Left cardiac atrium (tissue), 4 donors: Measurements from ENCODE around the gene AP1AR. TPM values are rescaled to one million over a fixed set of nuclear protein-coding genes. Genes with fewer than 3 reads are reported as not detected.
A peak's percentile ranks its signal among the peaks of the same experiment; 100 is the strongest.
"Not testable (repeated sequence)": the region's sequence is repeated elsewhere in the genome, so short reads cannot be mapped to it uniquely, and the experiment has no call there.

Source experiments
- ATAC-seq, 2 donors: fragments of 200-7000 bp; cut with Tn5 transposase; one replicate each; pipeline ENCODE4 v1.9.1; 2020; ENCODE audit warnings: mild to moderate bottlenecking in 2 of 2, moderate library complexity in 2 of 2
- DNase-seq: peaks from one replicate; pipeline ENCODE4 v3.0.0-alpha.2; 2020
- intact Hi-C, 2 donors: fragments of 100-400 bp; cut with DNase I; formaldehyde crosslinking; loops; one replicate each; pipeline versions ENCODE4 v1.14.1 to v1.15.1; 2022 to 2023
- total RNA-seq, 2 donors: library from RNA; stranded (reverse); fragmentation: NEBNext Ultra II Directional; extraction: Animal tissue kit (Norgen Biotek cat#: 25700); gene quantifications; one replicate each; pipeline ENCODE4 v1.2.1, GENCODE V29; 2021
- donor health status: DM: no; HTN: yes; CAD: no.
- donor health status: DM: no; HTN: yes; CAD: no; lungs with severe emphysema.
- donor health status: DM: yes; HTN: yes; CAD: no.
- donor health status: Dilated cardiomyopathy.

Gene AP1AR
- total RNA-seq, 2 donors from 2014 or later: 9.6 to 13.6 TPM

DNA sequence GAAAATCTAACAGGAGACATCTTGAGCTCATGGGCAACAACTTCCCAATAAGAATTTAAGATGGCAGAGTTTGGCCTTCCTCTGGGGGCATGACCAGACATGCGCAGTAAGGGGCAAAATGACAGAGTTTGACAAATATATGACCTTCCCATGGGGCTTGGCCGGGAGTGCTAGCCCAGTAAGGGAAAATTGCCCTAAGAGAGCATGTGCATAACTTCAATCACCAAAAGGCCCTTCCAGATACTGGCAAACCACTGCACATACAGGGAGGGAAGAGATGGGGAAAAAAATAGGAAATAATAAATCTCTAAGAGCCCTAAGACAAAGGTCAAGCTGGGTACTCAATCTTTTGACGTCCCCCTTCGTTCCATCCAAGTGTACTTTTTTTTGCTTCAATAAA is 40.7 kb downstream of the AP1AR start:
- ATAC-seq (no peak), DNase-seq (no peak)
- intact Hi-C loops: no loop called here

DNA sequence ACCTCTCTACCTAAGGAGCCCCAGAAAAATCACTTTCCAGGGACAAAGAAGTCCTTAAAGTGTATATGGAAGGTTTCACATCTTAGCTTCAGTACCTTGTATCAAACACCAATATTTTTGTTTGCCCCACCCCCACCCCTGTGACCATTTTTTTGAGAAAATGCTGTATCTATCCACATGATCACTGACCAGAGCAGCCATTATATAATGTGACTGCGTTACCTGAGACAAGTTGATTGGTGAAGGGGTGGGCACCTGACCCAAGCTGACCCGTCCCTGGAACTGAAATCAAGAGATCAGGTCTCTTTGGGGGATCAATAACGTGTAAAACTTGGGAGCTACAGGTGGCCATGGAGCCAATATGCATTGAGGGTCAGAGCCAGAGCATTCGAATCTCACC is 43.4 kb downstream of the AP1AR start:
- DNase-seq (no peak), ATAC-seq (no peak)

DNA sequence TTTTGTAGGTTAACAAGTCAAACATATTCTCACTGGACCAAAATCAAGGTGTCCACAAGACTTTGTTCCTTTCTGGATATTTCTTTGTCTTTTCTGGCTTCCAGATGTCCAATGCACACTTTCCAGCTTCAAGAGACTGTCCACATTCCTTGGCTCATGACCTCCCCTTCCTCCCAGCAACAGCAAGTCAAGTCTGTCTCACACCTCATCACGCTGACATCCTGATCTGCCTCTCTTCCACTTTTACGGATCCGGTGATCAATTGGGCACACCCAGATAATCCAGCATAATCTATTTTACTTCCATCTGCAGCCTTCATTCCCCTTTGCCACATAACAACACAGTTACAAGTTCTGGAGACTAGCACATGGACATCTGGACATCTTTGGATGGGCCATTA is 44.5 kb downstream of the AP1AR start:
- DNase-seq (no peak), ATAC-seq (no peak)
- intact Hi-C loops: no loop called here

More for the DNA sequence above, 43.4 kb downstream of the AP1AR start:
- intact Hi-C loops: no loop called here

DNA sequence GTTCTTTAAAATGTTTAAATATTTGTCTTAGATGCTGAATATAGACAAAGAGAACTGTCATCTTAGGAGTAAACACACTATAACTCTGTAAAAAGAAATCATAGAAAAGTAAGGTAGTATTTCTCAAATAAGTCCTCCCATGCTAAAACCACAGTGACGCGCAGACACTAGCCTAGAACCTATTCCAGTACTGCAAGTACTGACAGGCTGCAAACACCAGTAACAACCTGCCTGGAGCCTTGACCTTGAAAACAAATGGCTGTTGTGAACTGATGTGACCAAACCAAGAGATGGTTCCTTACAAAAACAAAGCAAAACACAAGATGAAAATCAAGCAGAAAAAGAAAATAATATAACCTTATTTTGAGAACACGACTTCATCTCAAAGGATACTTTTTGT is 45.6 kb downstream of the AP1AR start:
- DNase-seq (no peak), ATAC-seq (no peak)
- intact Hi-C loops: no loop called here

DNA sequence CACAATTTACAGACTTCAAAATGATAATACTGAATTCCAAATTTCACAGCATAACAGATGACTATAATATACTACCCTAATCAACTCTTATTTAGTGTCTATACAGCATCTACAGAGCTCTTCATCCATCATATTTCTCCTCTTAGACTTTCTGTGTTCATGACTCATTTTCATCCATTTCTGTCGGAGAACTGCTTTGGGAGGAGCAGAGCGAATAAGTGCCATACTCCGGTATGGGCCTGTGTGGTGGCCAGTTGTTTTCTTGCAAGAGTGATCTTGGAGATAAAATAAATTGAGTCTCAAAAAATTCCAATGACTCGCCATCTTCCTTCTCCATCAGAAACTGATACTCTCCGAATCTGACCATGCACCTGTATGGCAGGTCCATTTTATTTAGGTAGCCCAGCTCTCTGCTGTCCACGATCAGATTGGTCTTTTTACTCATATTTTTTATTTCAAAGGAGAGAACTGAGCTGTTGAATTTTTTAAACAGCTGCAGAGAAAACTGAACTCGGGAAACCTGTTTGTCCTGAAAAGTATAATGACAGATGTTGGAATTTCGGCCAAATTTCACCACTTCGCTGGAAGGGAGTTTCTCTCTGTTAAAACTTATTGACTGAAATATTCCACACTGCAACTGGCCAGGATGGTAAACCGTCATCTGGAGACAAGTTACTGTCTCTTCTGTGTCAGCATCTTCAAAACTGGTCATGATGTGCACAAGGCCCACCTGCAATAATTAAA is 46.3 kb downstream of the AP1AR start:
- ATAC-seq (no peak), DNase-seq (no peak)
- intact Hi-C loops: no loop called here

DNA sequence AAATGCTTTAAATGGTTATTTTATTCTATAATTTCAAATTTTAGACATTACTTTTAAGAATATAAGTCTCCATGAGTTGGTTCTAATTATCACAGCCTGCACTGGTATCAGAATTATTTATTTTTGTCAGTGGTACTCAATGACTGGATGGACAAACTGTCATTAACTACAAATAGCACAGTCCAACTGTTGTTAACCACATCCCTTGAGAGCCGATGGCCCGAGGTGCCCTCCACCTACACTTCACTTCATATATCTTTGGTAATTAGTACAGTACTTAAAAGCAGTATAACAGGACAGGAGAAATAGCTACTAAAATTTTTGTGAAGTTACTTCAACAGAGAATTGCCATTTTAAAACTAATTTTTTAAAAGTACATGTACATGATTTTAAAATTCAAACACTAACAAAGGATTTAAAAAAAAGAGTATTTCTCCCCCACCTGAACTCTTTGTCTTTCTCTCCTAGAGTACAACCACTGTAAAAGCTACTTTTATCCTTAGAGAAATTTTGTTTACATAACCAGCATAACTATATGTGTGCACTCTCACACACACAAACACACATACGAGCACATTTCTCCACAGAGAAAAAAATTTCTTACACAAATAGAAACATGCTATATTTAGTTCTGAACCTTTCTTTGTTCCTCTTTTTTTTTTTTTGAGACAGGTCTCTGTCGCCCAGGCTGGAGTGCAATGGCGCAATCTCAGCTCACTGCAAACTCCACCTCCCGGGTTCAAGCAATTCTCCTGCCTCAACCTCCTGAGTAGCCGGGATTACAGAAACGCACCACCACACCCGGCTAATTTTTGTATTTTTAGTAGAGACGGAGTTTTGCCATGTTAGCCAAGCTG is 47.7 kb downstream of the AP1AR start:
- ATAC-seq (peak; percentile 16 to 51), DNase-seq (no peak)
- intact Hi-C loops: no loop called here

DNA sequence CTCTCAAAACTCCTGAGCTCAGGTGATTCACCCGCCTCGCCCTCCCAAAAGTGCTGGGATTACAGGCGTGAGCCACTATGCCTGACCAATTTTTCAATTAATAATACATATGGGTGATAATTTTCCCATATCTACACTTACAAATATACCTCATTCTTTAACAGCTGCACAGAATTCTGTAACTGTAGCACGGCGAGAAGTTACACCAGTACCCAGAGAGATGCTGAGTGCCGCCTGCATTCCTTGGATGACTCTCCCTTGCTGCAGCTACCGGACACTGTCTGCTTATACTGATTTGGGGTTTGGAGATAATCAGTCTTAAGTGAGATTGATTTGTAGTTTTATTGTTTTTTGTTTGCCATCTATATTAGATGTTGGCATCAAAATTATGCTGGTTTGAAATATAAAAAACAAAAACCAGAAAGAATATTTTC is 48.3 kb downstream of the AP1AR start:
- no peak for DNase-seq
- intact Hi-C loops: no loop called here
- ATAC-seq: peak; percentile 29 to 36

DNA sequence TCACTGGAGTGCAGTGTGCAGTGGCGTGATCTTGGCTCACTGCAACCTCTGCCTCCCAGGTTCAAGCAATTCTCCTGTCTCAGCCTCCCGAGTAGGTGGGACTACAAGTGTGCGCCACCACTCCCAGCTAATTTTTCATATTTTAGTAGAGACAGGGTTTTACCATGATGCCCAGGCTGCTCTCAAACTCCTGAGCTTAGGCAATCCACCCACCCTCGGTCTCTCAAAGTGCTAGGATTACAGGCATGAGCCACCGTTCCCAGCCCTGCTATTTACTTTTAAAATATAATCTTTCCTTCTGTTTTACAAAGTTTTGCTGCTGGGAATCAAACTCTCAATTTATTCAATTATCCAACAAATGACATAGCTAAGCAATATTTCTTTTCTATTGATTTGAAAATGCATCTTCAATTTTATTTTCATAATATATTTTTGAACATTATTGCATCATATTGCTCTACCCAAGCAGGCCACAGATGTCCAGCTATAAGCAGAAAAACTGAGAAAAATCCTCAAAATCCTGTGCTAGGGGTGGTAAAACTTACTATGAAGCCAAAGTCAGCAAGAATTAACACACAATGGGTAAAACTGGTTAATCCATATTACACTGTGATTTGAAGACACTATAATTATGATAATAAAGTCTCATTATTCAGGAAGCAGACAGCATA is 48.9 kb downstream of the AP1AR start:
- DNase-seq (no peak), ATAC-seq (no peak)
- intact Hi-C loops: no loop called here

DNA sequence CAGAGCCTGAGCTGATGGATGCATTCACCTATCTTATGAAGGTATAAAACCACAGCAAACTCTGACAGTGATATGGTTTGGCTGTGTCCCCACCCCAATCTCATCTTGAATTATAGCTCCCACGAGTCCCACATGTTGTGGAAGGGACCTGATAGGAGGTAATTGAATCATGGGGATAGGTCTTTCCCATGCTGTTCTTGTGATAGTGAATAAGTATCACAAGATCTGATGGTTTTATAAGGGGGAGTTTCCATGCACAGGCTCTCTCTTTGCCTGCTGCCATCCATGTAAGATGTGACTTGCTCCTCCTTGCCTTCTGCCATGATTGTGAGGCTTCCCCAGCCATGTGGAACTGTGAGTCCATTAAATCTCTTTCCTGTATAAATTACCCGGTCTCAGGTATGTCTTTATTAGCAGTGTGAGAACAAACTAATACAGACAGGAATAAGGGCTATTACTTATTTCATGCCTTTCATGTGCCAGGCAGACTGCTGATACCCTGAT is 50.4 kb downstream of the AP1AR start:
- ATAC-seq, intact Hi-C loops, DNase-seq: not testable (repeated sequence)

DNA sequence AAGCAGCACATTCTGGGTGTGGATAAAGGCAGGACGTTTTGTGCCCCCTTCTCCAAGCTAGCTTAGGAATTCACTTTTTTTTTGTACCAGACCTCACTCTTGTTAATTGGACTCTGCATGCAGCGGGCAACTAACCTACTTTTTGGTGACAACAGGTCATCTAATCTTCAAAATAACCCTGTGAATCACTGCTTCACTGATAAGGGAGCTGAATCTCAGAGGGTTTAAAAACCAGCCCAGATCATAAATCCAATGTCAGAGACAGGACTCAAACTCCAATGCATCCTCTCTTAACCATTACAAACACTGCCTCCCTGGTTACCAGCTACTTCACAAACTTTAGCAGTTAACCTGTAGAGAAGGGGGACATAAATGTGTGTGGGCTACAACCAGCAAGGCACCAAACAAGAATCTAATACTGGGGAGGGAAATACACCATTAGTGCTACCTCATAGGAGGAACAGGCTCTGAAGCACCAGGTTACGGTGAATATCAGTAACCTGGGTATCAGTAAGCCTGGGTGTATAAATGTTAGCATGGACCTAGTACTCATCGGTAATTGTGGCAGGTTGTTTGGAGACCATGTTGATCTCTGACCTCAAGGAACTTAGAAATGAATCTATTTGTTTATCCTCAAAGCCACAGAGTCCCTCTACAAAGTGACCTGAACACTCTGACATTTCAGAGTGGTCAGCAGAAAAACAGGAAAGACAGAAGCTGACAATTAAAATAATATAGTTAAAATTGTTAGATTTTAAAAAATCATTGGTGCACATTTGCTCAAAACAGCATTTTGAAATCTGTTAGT is 51.5 kb downstream of the AP1AR start:
- no peak for DNase-seq

DNA sequence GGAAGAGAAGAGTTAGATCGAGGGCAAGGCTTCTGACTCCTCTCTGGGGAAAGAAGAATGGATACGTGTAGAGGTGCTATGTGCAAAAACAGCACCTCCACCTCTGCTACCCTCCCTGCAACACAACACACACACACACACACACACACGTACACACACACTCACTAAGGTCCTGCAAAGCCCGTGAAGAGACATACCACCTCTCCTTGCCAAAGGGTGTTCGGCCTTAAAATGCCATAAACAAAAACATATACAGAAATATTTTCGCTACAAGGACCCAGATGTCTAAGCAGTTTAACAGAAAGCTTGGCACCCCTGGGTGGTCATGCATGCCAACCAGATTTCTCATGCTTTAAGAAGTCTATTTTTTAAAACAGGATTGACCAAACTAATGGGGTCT is 52.6 kb downstream of the AP1AR start:
- ATAC-seq: no peak
- DNase-seq: no peak
- intact Hi-C loops: no loop called here

More for the DNA sequence above, 51.5 kb downstream of the AP1AR start:
- intact Hi-C loops: no loop called here
- ATAC-seq: no peak

DNA sequence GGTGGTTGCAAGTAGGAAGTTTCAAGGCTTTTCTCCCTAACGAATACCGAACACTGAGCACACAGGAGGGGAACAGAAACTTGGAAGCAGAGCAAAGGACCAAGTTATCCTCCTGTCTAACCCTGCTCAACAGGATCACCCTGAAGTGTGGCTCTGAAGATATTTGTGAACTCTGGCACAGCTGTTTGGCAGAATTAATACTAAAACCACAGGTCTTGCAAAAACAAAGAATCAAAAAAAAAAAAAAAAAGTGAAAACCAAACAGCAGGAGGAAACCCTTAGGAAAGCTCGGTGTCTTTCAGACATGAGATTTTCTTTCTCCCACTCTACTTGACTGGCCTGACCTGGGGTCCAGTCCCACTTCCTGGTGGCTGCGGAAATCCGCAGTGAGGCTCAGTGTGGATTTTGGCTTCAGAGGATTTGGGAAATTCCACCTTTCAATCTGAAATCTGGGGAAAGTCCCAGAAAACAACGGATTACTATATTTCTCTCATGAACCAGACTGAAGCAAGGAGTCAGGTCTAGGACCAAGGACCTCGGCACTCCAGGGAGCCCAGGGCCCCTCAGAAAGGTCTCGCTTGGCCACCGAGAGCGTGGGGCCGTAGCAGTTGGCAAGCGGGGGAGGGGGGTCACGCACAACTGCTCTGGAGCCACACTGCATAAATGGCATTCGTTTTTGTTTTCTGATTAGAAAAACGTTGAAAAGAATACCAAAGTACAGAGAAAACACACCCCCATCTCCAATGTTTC is 53.2 kb downstream of the AP1AR start:
- ATAC-seq (peak; percentile 53 to 61), DNase-seq (no peak)
- intact Hi-C loops: no loop called here

DNA sequence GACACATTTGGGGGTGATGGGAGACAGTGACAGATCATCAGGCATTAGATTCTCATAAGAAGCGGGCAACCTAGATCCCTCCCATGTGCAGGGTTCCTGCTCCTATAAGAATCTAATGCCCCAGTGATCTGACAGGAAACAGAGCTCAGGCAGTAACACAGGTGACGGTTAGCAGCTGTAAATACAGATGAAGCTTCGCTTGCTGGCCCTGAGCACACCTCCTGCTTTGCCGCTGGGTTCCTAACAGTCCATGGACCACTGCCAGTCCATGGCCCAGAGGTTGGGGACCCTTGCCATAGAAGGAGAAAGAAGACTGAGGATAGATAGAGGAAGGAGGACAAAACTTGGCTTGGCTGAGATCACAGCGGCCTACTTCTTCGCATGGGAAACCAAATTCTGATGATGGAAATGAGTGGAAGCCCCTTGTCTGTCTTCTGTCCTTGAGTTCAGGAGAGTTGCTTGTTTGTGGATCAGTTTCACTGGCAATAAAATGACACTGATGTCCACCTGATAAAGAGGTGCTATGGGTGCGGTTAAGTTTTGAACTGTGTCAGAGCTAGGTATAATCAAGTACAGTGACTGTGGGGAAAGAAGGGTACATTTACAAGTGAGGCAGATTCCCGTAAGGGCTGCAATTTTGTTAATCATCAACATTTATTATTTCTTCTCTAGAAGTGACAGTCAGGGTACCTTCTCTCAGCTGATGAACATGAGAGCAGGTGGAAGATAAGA is 55.8 kb downstream of the AP1AR start:
- intact Hi-C loops: no loop called here
- no peak for ATAC-seq
- DNase-seq: no peak

DNA sequence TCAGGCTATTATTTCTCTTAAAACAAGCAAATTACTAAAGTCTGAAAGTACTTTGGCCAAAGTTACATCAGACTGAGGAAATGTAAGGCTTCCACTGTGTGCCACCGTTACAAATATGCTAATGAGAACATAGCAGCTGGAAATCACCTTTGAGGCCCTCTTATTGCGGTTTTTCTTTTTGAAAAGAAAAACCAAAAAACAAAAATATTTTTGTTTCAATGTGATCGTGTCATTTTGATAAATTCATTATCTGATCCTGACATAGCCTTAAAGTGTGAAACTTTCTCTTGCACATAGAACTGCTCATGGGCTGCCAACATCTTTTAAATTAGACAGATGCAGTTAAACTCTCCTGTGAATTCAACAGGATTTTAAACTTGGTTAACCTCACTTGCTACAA is 56.9 kb downstream of the AP1AR start:
- intact Hi-C loops: no loop called here
- ATAC-seq (no peak), DNase-seq (no peak)

DNA sequence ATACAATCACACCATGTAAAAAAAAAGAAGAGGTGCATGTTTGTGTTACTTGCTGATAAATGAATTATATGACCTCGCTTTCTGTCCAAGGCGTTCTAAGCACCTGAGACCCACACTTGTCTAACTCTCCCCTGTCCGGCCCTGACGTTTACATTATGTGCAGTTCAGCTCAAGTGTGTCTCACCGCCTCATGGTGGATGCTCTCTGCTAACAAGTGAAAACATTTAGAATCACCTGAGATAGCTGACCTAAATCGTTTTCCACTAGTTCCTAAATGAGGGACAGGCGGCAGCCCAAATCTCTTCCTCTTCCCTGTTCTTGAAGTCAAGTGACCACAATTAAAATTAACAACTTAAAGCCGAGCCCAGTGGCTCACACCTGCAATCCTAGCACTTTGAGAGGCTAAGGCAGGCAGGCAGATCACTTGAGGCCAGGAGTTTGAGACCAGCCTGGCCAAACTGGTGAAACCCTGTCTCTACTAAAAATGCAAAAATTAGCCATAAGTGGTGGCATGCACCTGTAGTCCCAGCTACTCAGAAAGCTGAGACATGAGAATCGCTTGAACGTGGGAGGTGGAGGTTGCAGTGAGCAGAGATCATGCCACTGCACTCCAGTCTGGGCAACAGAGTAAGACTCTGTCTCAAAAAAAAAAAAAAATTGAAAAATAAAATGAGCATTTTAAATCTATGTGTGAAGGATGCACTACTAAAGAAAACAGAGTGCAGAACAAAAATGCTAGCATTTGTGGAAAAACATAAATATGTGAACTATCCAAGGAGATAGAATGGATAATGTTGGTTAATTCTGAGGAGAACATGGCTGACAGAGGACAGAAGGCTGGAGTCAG is 58.0 kb downstream of the AP1AR start:
- ATAC-seq: no peak
- intact Hi-C loops: no loop called here
- no peak for DNase-seq

DNA sequence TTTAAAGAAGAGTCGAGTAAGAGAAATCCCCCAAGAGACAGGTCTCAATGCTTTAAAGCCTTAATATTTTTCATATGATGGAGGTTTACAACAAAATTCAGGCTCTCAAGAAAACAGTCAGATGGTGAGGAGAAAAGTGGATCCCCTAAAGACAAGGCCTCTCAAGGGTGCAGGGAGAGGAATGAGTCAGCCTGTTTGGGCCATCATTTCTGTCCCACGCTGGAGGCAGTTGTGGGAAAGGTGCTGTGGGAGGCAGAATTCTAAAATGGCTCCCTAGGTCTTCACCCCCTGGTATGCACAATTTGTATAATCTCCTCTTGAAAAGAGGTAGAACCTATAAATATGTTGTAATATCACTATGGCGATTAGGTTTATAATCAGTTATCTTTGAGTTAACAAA is 58.8 kb downstream of the AP1AR start:
- intact Hi-C loops: no loop called here
- ATAC-seq (no peak), DNase-seq (no peak)
